HepG2 (cell line): ENCODE results near the gene ABCB9. TPM values are rescaled to one million over a fixed set of nuclear protein-coding genes. Genes with fewer than 3 reads are reported as not detected.

ENCODE experiments used
- ATAC-seq: fragments of 200-7000 bp; cut with Tn5 transposase; 3 replicates; pipeline ENCODE4 v1.9.1; 2020; ENCODE audit warnings: mild to moderate bottlenecking, moderate library complexity
- BruUV-seq: library from RNA; stranded (reverse); fragments of 400-500 nt; replicated peaks from 2 replicates; lab custom pipeline; 2021; lab: Mats Ljungman, UMichigan
- CTCF ChIA-PET: fragments of 300-600 bp; formaldehyde crosslinking; extraction: SDS; loops from one replicate; lab custom pipeline; 2021; ENCODE audit warnings: low total read pairs, inconsistent platforms, low intra/inter-chr PET ratio; lab: Yijun Ruan, JAX
- POLR2A ChIA-PET: fragments of 350-600 bp; sonication (Branson Sonifier 250); formaldehyde crosslinking; loops from one replicate; lab custom pipeline; 2020; ENCODE audit warnings: antibody characterized with exemption, inconsistent platforms; lab: Yijun Ruan, JAX
- DNase-seq: peaks from one replicate; pipeline ENCODE4 v3.0.0-alpha.2; 2015; ENCODE audit warnings: low spot score
- FAIRE-seq: peaks from 3 replicates; lab custom pipeline; 2011; peaks lifted over from hg19 to GRCh38; lab: Jason Lieb, UNC
- H2AFZ ChIP-seq: one replicate; pipeline ENCODE4 v1.6.1; 2011; ENCODE audit warnings: low read length, inconsistent platforms
- H3K27ac ChIP-seq: fragments of 300-600 bp; 3 replicates; pipeline ENCODE4 v1.8.0; 2011; ENCODE audit warnings: mixed run types, mild to moderate bottlenecking, mixed read lengths, low read length, inconsistent platforms; ENCODE audit not compliant: insufficient read depth; ENCODE audit errors: extremely low read length
- H3K27me3 ChIP-seq, 2 experiments: fragments of 200-600 bp in 1 of 2; 2 replicates in 1 of 2; 3 replicates in 1 of 2; pipeline versions ENCODE4 v1.6.0 to v1.8.0; 2011; ENCODE audit warnings: low read length in 2 of 2, mild to moderate bottlenecking in 2 of 2, moderate library complexity in 2 of 2, inconsistent platforms in 1 of 2; ENCODE audit not compliant: insufficient read depth in 2 of 2, control insufficient read depth in 1 of 2
- H3K36me3 ChIP-seq, 2 experiments: fragments of 200-600 bp in 1 of 2; replicated peaks in 1 of 2; 2 replicates in 1 of 2; 3 replicates in 1 of 2; pipeline versions ENCODE4 v1.5.1 to v1.8.0; 2011; ENCODE audit warnings: low read length in 2 of 2, inconsistent platforms in 1 of 2; ENCODE audit not compliant: insufficient read depth in 2 of 2, control insufficient read depth in 1 of 2
- H3K4me1 ChIP-seq: 2 replicates; pipeline ENCODE4 v1.5.1; 2012; ENCODE audit warnings: low read length, inconsistent platforms; ENCODE audit not compliant: insufficient read depth
- H3K4me2 ChIP-seq: 2 replicates; pipeline ENCODE4 v1.6.0; 2011; ENCODE audit warnings: low read depth, low read length, inconsistent platforms
- H3K4me3 ChIP-seq, 3 experiments: fragments of 200-600 bp in 1 of 3; sonication (generic), shearing (Covaris generic) in 1 of 3; replicated peaks in 1 of 3; 2 replicates each; pipeline ENCODE4 v1.5.1; 2011 to 2016; ENCODE audit warnings: low read length in 3 of 3, inconsistent platforms in 2 of 3, low read depth in 2 of 3, mild to moderate bottlenecking in 2 of 3, control low read depth in 1 of 3, mixed read lengths in 1 of 3; ENCODE audit not compliant: insufficient read depth in 1 of 3
- H3K79me2 ChIP-seq: one replicate; pipeline ENCODE4 v1.6.1; 2011; ENCODE audit warnings: low read length, inconsistent platforms; ENCODE audit not compliant: insufficient read depth
- H3K9ac ChIP-seq: 2 replicates; pipeline ENCODE4 v1.6.0; 2011; ENCODE audit warnings: mild to moderate bottlenecking, low read depth, low read length, inconsistent platforms; ENCODE audit not compliant: insufficient read depth
- H3K9me3 ChIP-seq: 2 replicates; pipeline ENCODE4 v1.5.1; 2012; ENCODE audit warnings: mild to moderate bottlenecking, low read length
- H4K20me1 ChIP-seq: 2 replicates; pipeline ENCODE4 v1.6.0; 2011; ENCODE audit warnings: inconsistent platforms, mild to moderate bottlenecking, low read length, moderate library complexity; ENCODE audit not compliant: insufficient read depth
- TFDP2 ChIP-seq: sonication (generic); formaldehyde crosslinking; IDR thresholded peaks from 2 replicates; pipeline ENCODE4 v1.4.0; 2020; ENCODE audit warnings: missing genetic modification reagents
- TRIM24 ChIP-seq: sonication (generic); formaldehyde crosslinking; IDR thresholded peaks from 2 replicates; pipeline ENCODE4 v1.8.0; 2022; ENCODE audit warnings: mild to moderate bottlenecking, missing genetic modification reagents
- ZBTB33 ChIP-seq: sonication (generic); formaldehyde crosslinking; IDR thresholded peaks from 2 replicates; pipeline ENCODE4 v1.4.0; 2020; ENCODE audit warnings: missing genetic modification reagents
- ZNF253 ChIP-seq: sonication (generic); formaldehyde crosslinking; IDR thresholded peaks from 2 replicates; pipeline ENCODE4 v1.8.0; 2022; ENCODE audit warnings: mild to moderate bottlenecking, missing genetic modification reagents, borderline replicate concordance
- WGBS: methylation state at CpG from one replicate; pipeline ENCODE4 v1.1.6; 2017; ENCODE audit warnings: low lambda C conversion rate; 5-methylcytosine and 5-hydroxymethylcytosine counted together
- in situ Hi-C: cut with HindIII; loops from 2 replicates; pipeline ENCODE4 v1.10.0; 2017; ENCODE audit warnings: low pct_unique_long_range_greater_than_20kb; ENCODE audit not compliant: extremely low pct_ligation_motif_present
- intact Hi-C: fragments of 100-400 bp; cut with micrococcal nuclease; formaldehyde crosslinking; loops from one replicate; pipeline ENCODE4 v1.10.0; 2022; ENCODE audit not compliant: unreplicated experiment
- polyA plus RNA-seq, 8 experiments: library from polyadenylated mRNA; depleted of rRNA in 3 of 8; stranded (reverse) in 7 of 8; unstranded in 1 of 8; fragments of >200 nt; fragmentation: Illumina TruSeq in 4 of 8; extraction: Trizol in 4 of 8; gene quantifications; 2 replicates each; pipeline versions ENCODE4 v1.2.1 to v1.2.3, GENCODE V29; 2011 to 2016; ENCODE audit warnings: low read depth in 4 of 8, missing spikeins in 1 of 8, mixed read lengths in 1 of 8; ENCODE audit not compliant: insufficient read depth in 1 of 8
- total RNA-seq, 5 experiments: library from RNA; depleted of rRNA; stranded (reverse); fragments of >200 nt; fragmentation: Illumina TruSeq; extraction: Trizol; gene quantifications; 2 replicates each; pipeline ENCODE4 v1.2.3, GENCODE V29; 2016; ENCODE audit warnings: low read depth in 1 of 5
- TF ChIP-seq, protein P1 (sequence below): sonication (generic); formaldehyde crosslinking; IDR thresholded peaks from 2 replicates; pipeline ENCODE4 v1.4.0; 2020; ENCODE audit warnings: missing genetic modification reagents; ENCODE audit errors: not compliant biosample characterization

ABCB9 gene
- total and polyA plus RNA-seq, 2 of the 13 experiments (the other 11 are each of a cell fraction or from before 2014, with no cell fraction given) = 5.1 to 6.0 TPM

DNA sequence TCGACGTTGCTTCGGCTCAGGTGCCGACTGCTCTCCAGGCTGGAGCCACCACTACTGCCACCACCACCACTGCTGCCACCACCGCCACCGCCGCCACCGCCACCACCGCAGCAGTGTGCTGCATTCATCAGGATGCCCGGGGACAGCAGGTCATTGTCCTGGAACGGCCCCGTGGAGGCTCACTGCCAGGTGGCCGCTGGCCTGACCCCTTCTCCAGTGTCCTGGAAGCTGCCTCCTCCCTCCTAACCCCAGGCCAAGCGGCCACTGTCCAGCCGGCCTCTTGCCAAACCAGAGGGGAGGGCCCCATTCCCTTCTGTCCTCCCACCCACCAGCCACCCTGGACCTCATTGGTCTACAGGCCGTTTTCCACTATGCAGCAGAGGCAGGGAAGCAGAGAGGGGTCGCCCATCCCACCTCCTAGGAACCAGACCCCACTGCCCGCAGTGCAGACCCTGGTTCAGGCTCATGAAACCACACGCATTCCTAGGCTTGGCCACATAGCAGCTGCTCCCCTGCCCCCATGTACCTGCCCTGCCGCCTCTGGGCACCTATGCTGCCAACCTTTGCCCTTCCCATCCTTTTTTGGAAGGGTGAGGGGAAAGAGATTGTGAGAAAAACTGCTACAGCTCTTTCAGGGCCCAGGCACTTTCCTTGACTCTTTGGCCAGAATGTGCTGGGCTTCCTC is 29.4 kb upstream of the ABCB9 start:
- peaks cover under 1 to 3% of the 10 kb centered on the region in 2 experiments; a peak in 3 of 5 replicates for H3K36me3 ChIP-seq
- ChIA-PET POLR2A (no interaction called here), CTCF (no interaction called here)
- peak overlapping the region; percentile 44 for H3K27ac ChIP-seq
- no peak for DNase-seq
- peaks cover 12% of the 10 kb centered on the region for H3K4me1 ChIP-seq
- in situ Hi-C loops (no loop called here), intact Hi-C loops (no loop called here)
- TF ChIP-seq TFDP2 (CRISPR knock-in tag) = no peak
- no peak for TF ChIP-seq TRIM24
- TF ChIP-seq ZNF253 (CRISPR knock-in tag) = no peak
- TF ChIP-seq, protein P1, sequence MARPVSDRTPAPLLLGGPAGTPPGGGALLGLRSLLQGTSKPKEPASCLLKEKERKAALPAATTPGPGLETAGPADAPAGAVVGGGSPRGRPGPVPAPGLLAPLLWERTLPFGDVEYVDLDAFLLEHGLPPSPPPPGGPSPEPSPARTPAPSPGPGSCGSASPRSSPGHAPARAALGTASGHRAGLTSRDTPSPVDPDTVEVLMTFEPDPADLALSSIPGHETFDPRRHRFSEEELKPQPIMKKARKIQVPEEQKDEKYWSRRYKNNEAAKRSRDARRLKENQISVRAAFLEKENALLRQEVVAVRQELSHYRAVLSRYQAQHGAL (CRISPR knock-in tag) = no peak
- peak; percentile 65; the same call in 1 of the 2 replicates for TF ChIP-seq ZBTB33
- no peaks in the 10 kb centered on the region for H3K9me3 ChIP-seq
- ATAC-seq = no peak
- H2AFZ ChIP-seq = no peak overlapping the region
- no peak overlapping the region for H3K9ac ChIP-seq
- no TSS peak for BruUV-seq
- no peak overlapping the region for H3K4me3 ChIP-seq
- WGBS = 84% methylated on average over 16 of the region's 20 CpGs
- H4K20me1 ChIP-seq = no peaks in the 10 kb centered on the region
- H3K79me2 ChIP-seq = no peaks in the 10 kb centered on the region
- no peak overlapping the region for H3K4me2 ChIP-seq
- H3K27me3 ChIP-seq = no peaks in the 10 kb centered on the region
- no peak for FAIRE-seq
